K562 (cell line): ENCODE results near the gene NAV2.

Experiments used
- GABPA ChIP-seq: fragments of 200-800 bp; sonication (Bioruptor generic); conservative IDR thresholded peaks from 2 replicates; pipeline ENCODE4 v1.6.1; 2016; ENCODE audit warnings: low read depth, missing genetic modification characterization, missing compliant biosample characterization
- HDAC8 ChIP-seq: fragments of 450-650 bp; IDR thresholded peaks from 2 replicates; pipeline ENCODE4 v1.6.1; 2016; ENCODE audit warnings: mild to moderate bottlenecking, missing genetic modification characterization, moderate library complexity, missing compliant biosample characterization
- ZNF274 ChIP-seq: IDR thresholded peaks from 2 replicates; pipeline ENCODE4 v1.6.1; 2011; ENCODE audit warnings: low read depth, mild to moderate bottlenecking, low read length, moderate library complexity, borderline replicate concordance
- TF ChIP-seq, protein P1 (sequence below): sonication (generic); formaldehyde crosslinking; IDR thresholded peaks from 2 replicates; pipeline ENCODE4 v1.8.0; 2023; ENCODE audit warnings: mild to moderate bottlenecking, missing genetic modification reagents
- TF ChIP-seq, protein P2 (sequence below), 2 experiments: fragments of 450-650 bp; formaldehyde crosslinking in 1 of 2; IDR thresholded peaks; 2 replicates each; pipeline versions ENCODE4 v1.4.0 to v1.6.1; 2014 to 2020; ENCODE audit warnings: mild to moderate bottlenecking in 2 of 2, borderline replicate concordance in 1 of 2, low read depth in 1 of 2
- TF ChIP-seq, protein P3 (sequence below): sonication (generic); formaldehyde crosslinking; IDR thresholded peaks from 2 replicates; pipeline ENCODE4 v1.8.1; 2022; ENCODE audit warnings: missing genetic modification reagents

DNA sequence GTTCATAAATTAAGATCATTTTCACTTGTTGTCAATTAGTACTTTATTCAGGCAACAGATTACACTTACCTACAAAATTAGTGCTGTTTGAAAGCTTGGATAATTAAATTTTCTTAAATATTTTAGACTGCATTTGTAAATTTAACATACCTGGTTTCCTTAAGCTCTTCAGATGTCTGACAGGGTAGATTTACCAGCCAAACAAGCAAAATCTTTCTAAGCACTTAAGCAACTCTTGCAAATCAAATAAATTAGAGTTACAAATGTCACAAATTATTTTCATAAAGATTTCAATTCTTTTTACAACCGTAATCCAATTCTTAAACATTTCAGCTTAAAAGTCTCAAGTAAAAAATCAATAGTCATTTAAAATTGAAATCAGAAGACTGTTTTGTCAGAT is 317.8 kb downstream of the NAV2 start:
- TF ChIP-seq, protein P1, sequence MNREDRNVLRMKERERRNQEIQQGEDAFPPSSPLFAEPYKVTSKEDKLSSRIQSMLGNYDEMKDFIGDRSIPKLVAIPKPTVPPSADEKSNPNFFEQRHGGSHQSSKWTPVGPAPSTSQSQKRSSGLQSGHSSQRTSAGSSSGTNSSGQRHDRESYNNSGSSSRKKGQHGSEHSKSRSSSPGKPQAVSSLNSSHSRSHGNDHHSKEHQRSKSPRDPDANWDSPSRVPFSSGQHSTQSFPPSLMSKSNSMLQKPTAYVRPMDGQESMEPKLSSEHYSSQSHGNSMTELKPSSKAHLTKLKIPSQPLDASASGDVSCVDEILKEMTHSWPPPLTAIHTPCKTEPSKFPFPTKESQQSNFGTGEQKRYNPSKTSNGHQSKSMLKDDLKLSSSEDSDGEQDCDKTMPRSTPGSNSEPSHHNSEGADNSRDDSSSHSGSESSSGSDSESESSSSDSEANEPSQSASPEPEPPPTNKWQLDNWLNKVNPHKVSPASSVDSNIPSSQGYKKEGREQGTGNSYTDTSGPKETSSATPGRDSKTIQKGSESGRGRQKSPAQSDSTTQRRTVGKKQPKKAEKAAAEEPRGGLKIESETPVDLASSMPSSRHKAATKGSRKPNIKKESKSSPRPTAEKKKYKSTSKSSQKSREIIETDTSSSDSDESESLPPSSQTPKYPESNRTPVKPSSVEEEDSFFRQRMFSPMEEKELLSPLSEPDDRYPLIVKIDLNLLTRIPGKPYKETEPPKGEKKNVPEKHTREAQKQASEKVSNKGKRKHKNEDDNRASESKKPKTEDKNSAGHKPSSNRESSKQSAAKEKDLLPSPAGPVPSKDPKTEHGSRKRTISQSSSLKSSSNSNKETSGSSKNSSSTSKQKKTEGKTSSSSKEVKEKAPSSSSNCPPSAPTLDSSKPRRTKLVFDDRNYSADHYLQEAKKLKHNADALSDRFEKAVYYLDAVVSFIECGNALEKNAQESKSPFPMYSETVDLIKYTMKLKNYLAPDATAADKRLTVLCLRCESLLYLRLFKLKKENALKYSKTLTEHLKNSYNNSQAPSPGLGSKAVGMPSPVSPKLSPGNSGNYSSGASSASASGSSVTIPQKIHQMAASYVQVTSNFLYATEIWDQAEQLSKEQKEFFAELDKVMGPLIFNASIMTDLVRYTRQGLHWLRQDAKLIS (CRISPR knock-in tag) = no peak
- TF ChIP-seq, protein P2, sequence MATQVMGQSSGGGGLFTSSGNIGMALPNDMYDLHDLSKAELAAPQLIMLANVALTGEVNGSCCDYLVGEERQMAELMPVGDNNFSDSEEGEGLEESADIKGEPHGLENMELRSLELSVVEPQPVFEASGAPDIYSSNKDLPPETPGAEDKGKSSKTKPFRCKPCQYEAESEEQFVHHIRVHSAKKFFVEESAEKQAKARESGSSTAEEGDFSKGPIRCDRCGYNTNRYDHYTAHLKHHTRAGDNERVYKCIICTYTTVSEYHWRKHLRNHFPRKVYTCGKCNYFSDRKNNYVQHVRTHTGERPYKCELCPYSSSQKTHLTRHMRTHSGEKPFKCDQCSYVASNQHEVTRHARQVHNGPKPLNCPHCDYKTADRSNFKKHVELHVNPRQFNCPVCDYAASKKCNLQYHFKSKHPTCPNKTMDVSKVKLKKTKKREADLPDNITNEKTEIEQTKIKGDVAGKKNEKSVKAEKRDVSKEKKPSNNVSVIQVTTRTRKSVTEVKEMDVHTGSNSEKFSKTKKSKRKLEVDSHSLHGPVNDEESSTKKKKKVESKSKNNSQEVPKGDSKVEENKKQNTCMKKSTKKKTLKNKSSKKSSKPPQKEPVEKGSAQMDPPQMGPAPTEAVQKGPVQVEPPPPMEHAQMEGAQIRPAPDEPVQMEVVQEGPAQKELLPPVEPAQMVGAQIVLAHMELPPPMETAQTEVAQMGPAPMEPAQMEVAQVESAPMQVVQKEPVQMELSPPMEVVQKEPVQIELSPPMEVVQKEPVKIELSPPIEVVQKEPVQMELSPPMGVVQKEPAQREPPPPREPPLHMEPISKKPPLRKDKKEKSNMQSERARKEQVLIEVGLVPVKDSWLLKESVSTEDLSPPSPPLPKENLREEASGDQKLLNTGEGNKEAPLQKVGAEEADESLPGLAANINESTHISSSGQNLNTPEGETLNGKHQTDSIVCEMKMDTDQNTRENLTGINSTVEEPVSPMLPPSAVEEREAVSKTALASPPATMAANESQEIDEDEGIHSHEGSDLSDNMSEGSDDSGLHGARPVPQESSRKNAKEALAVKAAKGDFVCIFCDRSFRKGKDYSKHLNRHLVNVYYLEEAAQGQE (IDR thresholded peaks at IDR 0.05; ENCODE audit: borderline replicate concordance) = no peak
- TF ChIP-seq, protein P2 (CRISPR knock-in tag; IDR thresholded peaks at IDR 0.05; ENCODE audit: low read depth) = no peak
- TF ChIP-seq ZNF274 (no peak), HDAC8 (tag) (no peak), GABPA (no peak)
- TF ChIP-seq, protein P3, sequence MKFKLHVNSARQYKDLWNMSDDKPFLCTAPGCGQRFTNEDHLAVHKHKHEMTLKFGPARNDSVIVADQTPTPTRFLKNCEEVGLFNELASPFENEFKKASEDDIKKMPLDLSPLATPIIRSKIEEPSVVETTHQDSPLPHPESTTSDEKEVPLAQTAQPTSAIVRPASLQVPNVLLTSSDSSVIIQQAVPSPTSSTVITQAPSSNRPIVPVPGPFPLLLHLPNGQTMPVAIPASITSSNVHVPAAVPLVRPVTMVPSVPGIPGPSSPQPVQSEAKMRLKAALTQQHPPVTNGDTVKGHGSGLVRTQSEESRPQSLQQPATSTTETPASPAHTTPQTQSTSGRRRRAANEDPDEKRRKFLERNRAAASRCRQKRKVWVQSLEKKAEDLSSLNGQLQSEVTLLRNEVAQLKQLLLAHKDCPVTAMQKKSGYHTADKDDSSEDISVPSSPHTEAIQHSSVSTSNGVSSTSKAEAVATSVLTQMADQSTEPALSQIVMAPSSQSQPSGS (CRISPR knock-in tag) = no peak
